Breast epithelium (tissue), 4 donors: Measurements from ENCODE around the gene STK32A. TPM values are rescaled to one million over a fixed set of nuclear protein-coding genes. Genes with fewer than 3 reads are reported as not detected.

ENCODE experiments used
- DNase-seq, 2 donors: peaks; one replicate each; pipeline ENCODE4 v3.0.0-alpha.2; 2019; ENCODE audit warnings: low spot score in 2 of 2
- H3K27ac ChIP-seq, 2 donors: fragments of 200-600 bp; sonication (generic) in 1 of 2; one replicate each; pipeline ENCODE4 v1.5.1; 2016 to 2019; ENCODE audit warnings: mild to moderate bottlenecking in 1 of 2
- H3K27me3 ChIP-seq, 2 donors: fragments of 200-600 bp; sonication (generic) in 1 of 2; one replicate each; pipeline versions ENCODE4 v1.5.1 to v1.6.0; 2017 to 2019; ENCODE audit warnings: control low read depth in 1 of 2, mild to moderate bottlenecking in 1 of 2
- H3K36me3 ChIP-seq: fragments of 200-600 bp; one replicate; pipeline ENCODE4 v1.5.1; 2019
- H3K4me1 ChIP-seq, 2 donors: fragments of 200-600 bp; sonication (generic); one replicate each; pipeline ENCODE4 v1.5.1; 2016 to 2019; ENCODE audit warnings: control low read depth in 1 of 2
- H3K4me3 ChIP-seq, 3 donors: fragments of 200-600 bp; sonication (generic); 1 replicate in 2 of 3; 2 replicates in 1 of 3; pipeline ENCODE4 v1.5.1; 2016 to 2019; ENCODE audit warnings: mild to moderate bottlenecking in 3 of 3, moderate library complexity in 2 of 3
- H3K9me3 ChIP-seq, 2 donors: fragments of 200-600 bp; sonication (generic) in 1 of 2; one replicate each; pipeline ENCODE4 v1.5.1; 2016 to 2019; ENCODE audit warnings: control low read depth in 1 of 2
- POLR2A ChIP-seq: fragments of 450-650 bp; IDR thresholded peaks from one replicate; pipeline ENCODE4 v1.6.1; 2016; ENCODE audit warnings: antibody characterized with exemption, mild to moderate bottlenecking, moderate library complexity
- POLR2AphosphoS5 ChIP-seq, 3 donors: sonication (generic); formaldehyde crosslinking; IDR thresholded peaks; one replicate each; pipeline ENCODE4 v1.6.1; 2017; ENCODE audit warnings: antibody characterized with exemption in 3 of 3
- intact Hi-C: fragments of 100-400 bp; cut with DNase I; formaldehyde crosslinking; loops from one replicate; pipeline ENCODE4 v1.15.1; 2023; ENCODE audit warnings: low total_unique reads
- total RNA-seq, 3 donors: library from RNA; depleted of rRNA; stranded (reverse); fragments of >200 nt; gene quantifications; one replicate each; pipeline ENCODE4 v1.1.0, GENCODE V29; 2016
- TF ChIP-seq, protein P1 (sequence below), 3 donors: fragments of 450-650 bp; IDR thresholded peaks; one replicate each; pipeline ENCODE4 v1.5.1; 2016 to 2017; ENCODE audit warnings: antibody characterized with exemption in 3 of 3, mild to moderate bottlenecking in 3 of 3, moderate library complexity in 3 of 3

STK32A gene
- total RNA-seq, 3 donors from 2014 or later, result 2.0 to 6.9 (median 3.5) TPM

DNA sequence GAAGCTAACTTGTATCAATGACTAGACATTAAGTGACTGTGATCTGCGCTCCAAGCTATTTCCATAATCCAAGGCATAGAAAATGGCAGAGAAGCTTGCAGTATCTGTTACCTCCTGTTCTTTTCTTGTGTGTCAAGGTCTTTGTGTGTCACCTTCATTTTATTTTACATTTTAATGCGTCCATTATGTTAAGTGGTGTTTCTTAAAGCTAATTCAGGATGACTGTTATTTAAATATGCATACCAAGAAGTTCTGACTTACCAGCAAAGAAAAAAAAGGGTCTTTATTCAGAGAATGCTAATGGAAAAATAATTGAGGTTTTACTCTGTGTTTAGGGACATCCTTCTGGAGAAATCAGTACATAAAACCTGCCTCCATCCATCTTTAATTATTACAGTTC, 52.3 kb downstream of the STK32A start:
- H3K4me3 ChIP-seq, result no peak overlapping the region
- intact Hi-C loops, result no loop called here
- H3K36me3 ChIP-seq, result no peaks in the 10 kb centered on the region
- no peaks in the 10 kb centered on the region for H3K9me3 ChIP-seq
- H3K27me3 ChIP-seq, result no peaks in the 10 kb centered on the region
- DNase-seq, result no peak
- no peaks in the 10 kb centered on the region for H3K4me1 ChIP-seq
- no peak overlapping the region for H3K27ac ChIP-seq
- TF ChIP-seq POLR2A (no peak), POLR2AphosphoS5 (IDR thresholded peaks at IDR 0.05) (no peak)
- TF ChIP-seq, protein P1, sequence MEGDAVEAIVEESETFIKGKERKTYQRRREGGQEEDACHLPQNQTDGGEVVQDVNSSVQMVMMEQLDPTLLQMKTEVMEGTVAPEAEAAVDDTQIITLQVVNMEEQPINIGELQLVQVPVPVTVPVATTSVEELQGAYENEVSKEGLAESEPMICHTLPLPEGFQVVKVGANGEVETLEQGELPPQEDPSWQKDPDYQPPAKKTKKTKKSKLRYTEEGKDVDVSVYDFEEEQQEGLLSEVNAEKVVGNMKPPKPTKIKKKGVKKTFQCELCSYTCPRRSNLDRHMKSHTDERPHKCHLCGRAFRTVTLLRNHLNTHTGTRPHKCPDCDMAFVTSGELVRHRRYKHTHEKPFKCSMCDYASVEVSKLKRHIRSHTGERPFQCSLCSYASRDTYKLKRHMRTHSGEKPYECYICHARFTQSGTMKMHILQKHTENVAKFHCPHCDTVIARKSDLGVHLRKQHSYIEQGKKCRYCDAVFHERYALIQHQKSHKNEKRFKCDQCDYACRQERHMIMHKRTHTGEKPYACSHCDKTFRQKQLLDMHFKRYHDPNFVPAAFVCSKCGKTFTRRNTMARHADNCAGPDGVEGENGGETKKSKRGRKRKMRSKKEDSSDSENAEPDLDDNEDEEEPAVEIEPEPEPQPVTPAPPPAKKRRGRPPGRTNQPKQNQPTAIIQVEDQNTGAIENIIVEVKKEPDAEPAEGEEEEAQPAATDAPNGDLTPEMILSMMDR (IDR thresholded peaks at IDR 0.05), result no peak

DNA sequence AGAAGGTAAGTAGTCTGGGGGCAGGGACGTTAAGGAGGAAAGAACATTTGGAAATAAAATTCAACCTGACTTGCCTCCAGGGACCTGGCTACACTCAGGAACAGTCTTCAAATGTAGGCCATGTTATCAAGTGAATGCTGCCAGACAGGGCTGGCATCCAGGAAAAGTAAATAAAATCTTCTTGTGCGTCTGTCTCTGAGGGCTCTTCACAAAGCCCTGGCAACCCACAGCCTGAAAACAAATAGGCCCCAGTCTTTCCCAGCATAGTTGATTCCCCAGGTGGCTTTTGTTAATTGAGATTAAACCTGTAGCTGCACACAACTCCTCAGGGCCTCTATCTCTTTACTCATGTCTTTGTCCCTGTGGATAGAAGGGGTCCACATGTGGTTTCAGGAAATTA, 55.4 kb downstream of the STK32A start:
- Histone ChIP-seq H3K36me3 (no peaks in the 10 kb centered on the region), H3K27me3 (no peaks in the 10 kb centered on the region), H3K9me3 (no peaks in the 10 kb centered on the region), H3K27ac (no peak overlapping the region), H3K4me3 (no peak overlapping the region), H3K4me1 (no peaks in the 10 kb centered on the region)
- no peak for DNase-seq
- intact Hi-C loops, result no loop called here
- TF ChIP-seq POLR2AphosphoS5 (IDR thresholded peaks at IDR 0.05) (no peak), POLR2A (no peak)
- TF ChIP-seq, protein P1 (IDR thresholded peaks at IDR 0.05), result no peak

- DNase-seq, result no peak
Observed at GRCh38 chr5:147303251-147303650, 68.4 kb downstream of the STK32A start.

DNA sequence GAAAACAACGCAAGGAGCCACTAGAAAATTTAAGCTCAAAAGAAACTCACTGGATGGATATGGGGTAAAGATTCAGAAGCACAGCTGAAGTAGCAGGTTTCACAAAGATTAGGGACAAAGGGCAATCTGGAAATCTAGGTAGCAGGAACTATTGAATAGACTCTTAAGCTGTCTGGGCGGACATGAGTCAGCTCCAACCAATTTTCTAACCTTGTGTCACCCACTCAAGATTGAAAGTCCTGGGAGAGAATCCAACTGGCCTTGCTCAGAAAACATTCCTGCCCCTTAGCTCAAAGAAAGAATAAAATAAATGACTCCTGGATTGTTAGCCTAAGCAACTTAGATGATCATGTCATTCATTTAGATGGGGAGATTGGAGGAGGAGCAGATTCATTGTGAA, 69.2 kb downstream of the STK32A start:
- no peak overlapping the region for H3K27ac ChIP-seq

More at GRCh38 chr5:147303251-147303650, 68.4 kb downstream of the STK32A start:
- Histone ChIP-seq H3K4me1 (no peaks in the 10 kb centered on the region), H3K4me3 (no peak overlapping the region), H3K36me3 (no peaks in the 10 kb centered on the region), H3K9me3 (no peaks in the 10 kb centered on the region), H3K27ac (no peak overlapping the region), H3K27me3 (no peaks in the 10 kb centered on the region)
- intact Hi-C loops, result no loop called here
- no peak for TF ChIP-seq POLR2A
- no peak for TF ChIP-seq POLR2AphosphoS5 (IDR thresholded peaks at IDR 0.05)
- TF ChIP-seq, protein P1 (IDR thresholded peaks at IDR 0.05), result no peak

DNA sequence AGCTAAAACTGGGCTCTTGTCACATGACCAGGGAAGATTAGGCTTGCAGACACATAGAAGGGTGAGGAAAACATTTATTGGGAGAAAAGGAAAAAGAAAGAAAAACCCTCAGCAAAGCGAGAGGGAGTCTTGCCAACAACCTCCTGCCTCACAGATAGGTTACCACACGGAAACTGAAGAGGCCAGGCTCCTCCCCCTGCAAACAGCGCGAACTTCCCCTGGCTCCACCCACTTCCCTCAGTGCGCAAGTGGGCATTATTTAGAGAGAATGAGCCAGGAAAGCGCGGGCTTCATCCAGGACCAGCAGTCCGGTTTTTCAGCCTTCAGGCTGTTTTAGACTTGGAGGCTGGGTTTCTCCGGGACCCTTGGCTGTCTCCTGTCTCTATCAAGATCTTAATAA, 70.3 kb downstream of the STK32A start:
- Histone ChIP-seq H3K27me3 (no peaks in the 10 kb centered on the region), H3K27ac (no peak overlapping the region), H3K4me1 (no peaks in the 10 kb centered on the region), H3K4me3 (no peak overlapping the region), H3K36me3 (no peaks in the 10 kb centered on the region), H3K9me3 (no peaks in the 10 kb centered on the region)
- no peak for TF ChIP-seq POLR2AphosphoS5 (IDR thresholded peaks at IDR 0.05)
- TF ChIP-seq, protein P1 (IDR thresholded peaks at IDR 0.05), result no peak
- no peak for TF ChIP-seq POLR2A
- intact Hi-C loops, result no loop called here
- no peak for DNase-seq

More for the DNA sequence above, 69.2 kb downstream of the STK32A start:
- intact Hi-C loops, result no loop called here
- Histone ChIP-seq H3K4me1 (no peaks in the 10 kb centered on the region), H3K9me3 (no peaks in the 10 kb centered on the region), H3K27me3 (no peaks in the 10 kb centered on the region), H3K36me3 (no peaks in the 10 kb centered on the region), H3K4me3 (no peak overlapping the region)
- TF ChIP-seq POLR2A (no peak), POLR2AphosphoS5 (IDR thresholded peaks at IDR 0.05) (no peak)
- TF ChIP-seq, protein P1 (IDR thresholded peaks at IDR 0.05), result no peak
- DNase-seq, result no peak
